ENCODE results near the gene YES1.
"Not testable (repeated sequence)": the region's sequence is repeated elsewhere in the genome, so short reads cannot be mapped to it uniquely, and the experiment has no call there.

The YES1 gene

DNA sequence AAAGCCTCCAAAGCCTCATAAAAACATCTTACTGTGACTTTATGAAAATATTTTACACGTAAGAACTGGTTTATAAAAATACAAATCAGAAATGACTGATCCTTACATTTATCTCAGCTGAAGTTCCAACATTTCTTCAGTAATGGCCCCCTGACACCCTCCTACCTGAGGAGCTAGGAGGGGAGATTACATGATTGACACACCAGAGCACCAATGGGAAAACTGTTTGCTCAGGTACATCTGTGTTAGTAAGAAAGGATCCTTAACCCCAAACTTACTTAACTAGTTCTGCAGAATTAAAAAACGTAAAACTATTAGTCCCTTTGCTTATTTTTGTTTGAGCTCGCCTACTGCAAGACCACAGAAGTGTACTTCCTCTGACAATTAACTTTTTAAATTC lies 126.6 kb downstream of the YES1 start:
- Mint-ChIP-seq H3K4me3 (no peak overlapping the region), H3K27ac (no peak overlapping the region), H3K9me3 (no peaks in the 10 kb centered on the region), H3K27me3 (no peaks in the 10 kb centered on the region), H3K4me1 (no peaks in the 10 kb centered on the region), H3K36me3 (peaks cover 5% of the 10 kb centered on the region)
- no peak for DNase-seq (ENCODE audit: low spot score in 2 of 2)
- ATAC-seq (ENCODE audit: low read depth) = no peak

DNA sequence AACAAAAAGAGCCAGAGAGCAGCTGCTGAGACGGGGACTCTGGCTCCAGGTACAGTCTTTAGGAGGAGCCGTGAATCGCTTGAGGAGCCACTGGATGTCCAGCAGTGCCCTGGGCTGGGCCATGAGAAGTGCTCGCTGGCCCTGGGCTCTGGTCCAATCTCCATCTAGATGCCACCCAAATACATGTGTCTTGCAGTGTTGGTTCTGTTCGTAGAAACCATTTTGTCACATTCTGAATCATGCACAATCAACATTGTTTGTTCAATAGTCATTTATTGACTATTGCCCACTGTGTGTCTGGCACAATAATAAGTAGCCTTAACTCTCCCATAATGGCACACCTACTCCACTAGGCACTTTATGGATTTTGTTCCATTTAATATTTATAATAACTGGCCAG lies 128.5 kb downstream of the YES1 start:
- H3K27me3 Mint-ChIP-seq = no peaks in the 10 kb centered on the region
- H3K36me3 Mint-ChIP-seq = peaks cover 5% of the 10 kb centered on the region

DNA sequence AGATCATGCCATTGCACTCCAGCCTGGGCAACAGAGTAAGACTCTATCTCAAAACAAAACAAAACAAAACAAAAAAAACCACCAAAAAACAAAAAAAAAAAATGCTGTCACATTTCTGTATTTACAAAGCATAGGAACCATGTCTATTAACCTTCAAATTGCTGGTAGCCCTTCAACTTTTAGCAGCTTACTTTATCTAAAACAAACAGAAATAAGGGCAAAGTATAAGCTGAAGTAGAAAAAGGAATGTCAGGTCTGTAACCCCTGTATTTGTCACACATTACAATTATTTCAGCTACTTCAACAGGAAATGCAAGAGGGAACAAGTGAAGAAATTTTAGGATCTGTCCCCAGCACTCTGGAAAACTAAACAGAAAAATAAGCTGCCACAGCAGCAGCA lies 129.2 kb downstream of the YES1 start:
- H3K36me3 Mint-ChIP-seq = peaks cover 5% of the 10 kb centered on the region
- no peaks in the 10 kb centered on the region for H3K4me1 Mint-ChIP-seq
- no peak overlapping the region for H3K27ac Mint-ChIP-seq
- no peak for ATAC-seq (ENCODE audit: low read depth)
- H3K4me3 Mint-ChIP-seq = no peak overlapping the region
- no peak for DNase-seq (ENCODE audit: low spot score in 2 of 2)
- no peaks in the 10 kb centered on the region for H3K27me3 Mint-ChIP-seq
- H3K9me3 Mint-ChIP-seq = no peaks in the 10 kb centered on the region

More for the DNA sequence above, 128.5 kb downstream of the YES1 start:
- Mint-ChIP-seq H3K27ac (no peak overlapping the region), H3K4me3 (no peak overlapping the region), H3K9me3 (no peaks in the 10 kb centered on the region), H3K4me1 (no peaks in the 10 kb centered on the region)
- no peak for ATAC-seq (ENCODE audit: low read depth)
- DNase-seq (ENCODE audit: low spot score in 2 of 2) = no peak

DNA sequence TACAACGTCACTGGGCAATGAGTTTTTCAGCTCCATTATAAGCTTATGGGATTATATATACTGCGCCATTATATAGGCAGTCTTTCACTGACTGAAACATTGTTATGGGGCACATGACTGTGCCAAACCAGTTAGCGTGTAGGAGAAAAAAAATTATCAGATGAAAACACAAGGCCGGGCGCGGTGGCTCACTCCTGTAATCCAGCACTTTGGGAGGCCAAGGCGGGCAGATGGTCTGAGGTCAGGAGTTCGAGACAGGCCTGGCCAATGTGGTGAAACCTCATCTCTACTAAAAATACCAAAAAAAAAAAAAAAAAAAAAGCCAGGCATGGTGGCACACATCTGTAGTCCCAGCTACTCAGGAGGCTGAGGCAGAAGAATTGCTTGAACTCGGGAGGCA lies 129.6 kb downstream of the YES1 start:
- ATAC-seq (ENCODE audit: low read depth); H3K4me1 Mint-ChIP-seq; H3K27me3 Mint-ChIP-seq; H3K27ac Mint-ChIP-seq; H3K4me3 Mint-ChIP-seq; H3K36me3 Mint-ChIP-seq; DNase-seq (ENCODE audit: low spot score in 2 of 2); H3K9me3 Mint-ChIP-seq: not testable (repeated sequence)

DNA sequence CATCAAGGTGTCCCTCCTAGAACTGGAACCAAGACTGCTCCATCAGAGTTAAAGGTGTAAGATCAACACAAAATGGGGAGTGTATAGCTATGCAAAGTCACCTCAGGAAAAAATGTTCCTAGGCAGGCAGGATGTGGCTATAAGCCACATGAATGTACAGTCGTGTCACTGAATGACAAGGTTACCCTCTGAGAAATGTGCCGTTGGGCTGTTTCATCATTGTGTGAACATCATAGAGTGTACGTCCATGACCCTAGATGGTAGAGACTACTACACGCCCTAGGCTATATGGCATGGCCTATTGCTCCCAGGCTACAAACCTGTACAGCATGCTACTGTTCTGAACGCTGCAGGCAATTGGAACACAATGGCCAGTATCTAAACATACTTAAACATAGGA lies 130.1 kb downstream of the YES1 start:
- DNase-seq (ENCODE audit: low spot score in 2 of 2) (no peak), ATAC-seq (ENCODE audit: low read depth) (no peak)
- Mint-ChIP-seq H3K27ac (no peak overlapping the region), H3K36me3 (peaks cover 5% of the 10 kb centered on the region), H3K9me3 (no peaks in the 10 kb centered on the region), H3K4me1 (no peaks in the 10 kb centered on the region), H3K4me3 (no peak overlapping the region), H3K27me3 (no peaks in the 10 kb centered on the region)

DNA sequence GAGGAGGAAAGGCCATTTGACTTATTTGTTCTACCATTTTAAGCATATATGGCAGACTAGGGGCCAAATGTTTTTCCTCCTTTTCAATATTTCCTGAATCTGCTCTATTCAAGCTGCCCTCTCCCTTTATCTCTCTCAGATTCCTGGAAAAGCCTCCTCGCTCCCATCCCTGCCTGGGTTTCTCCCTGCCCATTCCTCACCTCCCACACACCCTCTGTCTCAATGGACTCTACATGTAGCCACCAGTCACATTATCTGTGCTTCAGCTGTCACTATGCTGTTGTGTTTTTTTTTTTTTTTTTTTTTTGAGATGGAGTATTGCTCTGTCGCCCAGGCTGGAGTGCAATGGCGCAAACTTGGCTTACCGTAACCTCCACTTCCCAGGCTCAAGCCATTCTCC lies 131.7 kb downstream of the YES1 start:
- H3K27me3 Mint-ChIP-seq = no peaks in the 10 kb centered on the region
- H3K27ac Mint-ChIP-seq = no peak overlapping the region
- no peaks in the 10 kb centered on the region for H3K4me1 Mint-ChIP-seq
- DNase-seq (ENCODE audit: low spot score in 2 of 2) = no peak
- no peak overlapping the region for H3K4me3 Mint-ChIP-seq
- H3K9me3 Mint-ChIP-seq = no peaks in the 10 kb centered on the region
- ATAC-seq (ENCODE audit: low read depth) = no peak
- H3K36me3 Mint-ChIP-seq = peaks cover 5% of the 10 kb centered on the region

DNA sequence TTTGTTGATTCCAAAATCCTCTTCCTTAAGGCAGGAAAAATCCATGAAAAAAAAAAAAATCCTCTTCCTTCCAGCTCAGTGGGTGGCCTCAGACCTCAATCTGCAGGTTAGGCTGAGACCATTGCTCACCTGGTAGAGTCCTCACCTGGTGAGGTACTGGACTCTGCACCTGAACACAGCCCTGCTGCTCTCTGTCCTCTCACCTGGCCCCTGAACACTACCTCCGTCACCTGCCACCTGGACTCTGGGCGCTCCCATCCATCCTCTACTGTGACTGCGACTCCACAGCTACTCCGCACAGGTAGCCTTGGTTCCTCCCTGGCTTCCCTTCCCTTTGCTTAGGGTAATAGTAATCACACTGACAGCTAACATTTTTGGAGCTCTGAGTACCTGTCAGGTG lies 132.5 kb downstream of the YES1 start:
- Mint-ChIP-seq H3K4me3 (no peak overlapping the region), H3K27ac (no peak overlapping the region), H3K36me3 (peaks cover 5% of the 10 kb centered on the region), H3K9me3 (no peaks in the 10 kb centered on the region), H3K4me1 (no peaks in the 10 kb centered on the region), H3K27me3 (no peaks in the 10 kb centered on the region)
- ATAC-seq (ENCODE audit: low read depth) (no peak), DNase-seq (ENCODE audit: low spot score in 2 of 2) (no peak)

DNA sequence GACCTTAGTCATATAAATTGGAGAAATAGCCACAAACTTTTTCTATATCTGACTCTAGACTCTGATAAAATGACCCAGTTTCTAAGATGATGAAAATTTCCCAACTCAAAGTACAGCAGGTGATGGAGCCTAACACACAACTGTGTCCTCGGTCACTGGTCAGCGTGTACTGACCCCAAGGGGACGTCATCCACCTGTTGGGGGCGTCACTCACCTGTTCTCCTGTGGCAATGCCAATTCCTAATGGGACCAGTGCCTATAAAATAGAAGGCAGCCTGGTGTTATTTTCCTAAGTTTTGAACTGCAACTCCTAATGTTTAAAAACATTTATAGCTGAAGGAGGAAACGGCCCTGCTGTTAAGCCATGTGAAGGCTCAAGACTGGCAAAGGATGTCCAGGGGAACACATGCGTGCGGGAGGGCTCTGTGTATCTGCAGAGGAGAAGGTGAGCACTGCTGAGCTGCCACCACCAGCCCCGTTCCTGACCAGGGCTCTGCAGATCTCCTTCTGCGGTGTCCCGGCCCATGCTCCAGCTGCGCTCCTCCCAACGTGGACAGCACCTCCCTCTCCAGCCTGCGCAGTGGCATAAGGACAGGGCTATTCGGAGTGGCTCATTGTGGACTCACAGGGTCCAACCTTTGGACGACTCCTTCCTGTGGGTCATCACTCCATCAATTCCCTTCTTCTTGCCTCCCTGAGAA lies 133.4 kb downstream of the YES1 start:
- no peak overlapping the region for H3K27ac Mint-ChIP-seq

DNA sequence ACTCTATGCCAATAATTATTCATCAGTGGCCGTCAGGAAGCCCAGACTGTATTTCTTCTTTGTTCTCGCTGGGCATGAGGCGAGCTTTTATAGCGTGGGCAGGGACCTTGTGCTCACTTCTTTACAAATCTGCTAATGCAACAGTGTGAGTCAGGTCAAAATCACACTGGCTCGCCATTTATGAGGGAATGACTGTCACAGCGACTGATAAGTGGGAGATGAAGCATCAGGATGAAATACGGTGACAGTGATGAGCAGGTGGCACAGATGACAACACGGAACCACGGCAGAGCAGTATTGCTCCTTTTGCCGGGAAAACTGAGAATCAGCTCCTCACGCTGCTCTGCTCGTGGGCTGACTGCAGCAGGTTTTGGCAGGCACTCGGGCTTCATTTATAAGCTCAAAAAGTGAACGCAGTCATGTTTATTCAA lies 134.1 kb downstream of the YES1 start:
- Mint-ChIP-seq H3K4me3 (no peak overlapping the region), H3K36me3 (peaks cover 5% of the 10 kb centered on the region), H3K4me1 (no peaks in the 10 kb centered on the region), H3K27me3 (no peaks in the 10 kb centered on the region), H3K9me3 (no peaks in the 10 kb centered on the region), H3K27ac (no peak overlapping the region)
- DNase-seq (ENCODE audit: low spot score in 2 of 2) (no peak), ATAC-seq (ENCODE audit: low read depth) (no peak)

More for the DNA sequence above, 133.4 kb downstream of the YES1 start:
- peaks cover 5% of the 10 kb centered on the region for H3K36me3 Mint-ChIP-seq
- no peaks in the 10 kb centered on the region for H3K9me3 Mint-ChIP-seq
- H3K27me3 Mint-ChIP-seq = no peaks in the 10 kb centered on the region
- DNase-seq (ENCODE audit: low spot score in 2 of 2) = no peak
- no peak for ATAC-seq (ENCODE audit: low read depth)
- no peaks in the 10 kb centered on the region for H3K4me1 Mint-ChIP-seq
- no peak overlapping the region for H3K4me3 Mint-ChIP-seq

DNA sequence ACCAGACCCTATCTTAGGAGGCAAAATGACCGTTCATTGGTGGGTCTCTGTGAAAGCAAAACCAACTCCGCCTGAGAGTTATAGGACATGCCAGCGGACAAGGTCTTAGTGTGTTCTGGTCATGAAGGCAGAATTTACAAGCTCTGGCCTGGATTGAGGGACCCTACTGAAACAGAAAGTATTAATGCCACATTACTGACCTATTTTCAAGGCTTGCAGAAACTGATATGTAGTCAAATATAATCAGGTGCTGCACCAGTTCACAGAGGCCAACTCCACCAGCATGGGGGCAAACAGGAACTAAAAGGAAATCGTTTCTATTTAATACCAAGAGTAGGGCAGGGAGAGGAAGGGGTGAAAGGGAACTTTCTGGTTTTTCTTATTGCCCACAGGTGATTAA lies 134.9 kb downstream of the YES1 start:
- DNase-seq (ENCODE audit: low spot score in 2 of 2) (no peak), ATAC-seq (ENCODE audit: low read depth) (no peak)
- no peak overlapping the region for H3K27ac Mint-ChIP-seq
- no peaks in the 10 kb centered on the region for H3K4me1 Mint-ChIP-seq
- no peak overlapping the region for H3K4me3 Mint-ChIP-seq
- no peaks in the 10 kb centered on the region for H3K9me3 Mint-ChIP-seq
- H3K36me3 Mint-ChIP-seq = peaks cover 7% of the 10 kb centered on the region
- no peaks in the 10 kb centered on the region for H3K27me3 Mint-ChIP-seq

DNA sequence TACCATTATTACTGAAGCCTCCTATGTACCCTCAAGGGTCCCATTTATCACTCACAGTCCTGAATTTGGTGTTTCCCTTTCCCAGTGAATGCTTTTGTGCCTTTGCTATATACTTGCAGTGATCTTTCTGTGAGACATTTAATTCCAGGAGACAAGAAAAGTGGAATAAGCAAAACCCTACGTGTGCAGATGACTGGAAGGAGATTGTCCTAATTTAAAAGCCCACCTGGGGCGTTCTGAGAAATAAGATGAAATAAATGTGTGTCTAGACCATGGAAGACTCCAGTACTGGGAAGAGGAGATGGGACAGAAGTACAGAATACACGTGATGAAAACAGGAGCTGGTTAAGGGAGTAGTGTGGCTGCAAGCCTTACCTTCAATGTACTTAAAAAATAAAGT lies 135.3 kb downstream of the YES1 start:
- Mint-ChIP-seq H3K9me3 (no peaks in the 10 kb centered on the region), H3K27ac (no peak overlapping the region), H3K27me3 (no peaks in the 10 kb centered on the region), H3K4me1 (no peaks in the 10 kb centered on the region), H3K36me3 (peaks cover 6% of the 10 kb centered on the region), H3K4me3 (no peak overlapping the region)
- ATAC-seq (ENCODE audit: low read depth) (no peak), DNase-seq (ENCODE audit: low spot score in 2 of 2) (no peak)

DNA sequence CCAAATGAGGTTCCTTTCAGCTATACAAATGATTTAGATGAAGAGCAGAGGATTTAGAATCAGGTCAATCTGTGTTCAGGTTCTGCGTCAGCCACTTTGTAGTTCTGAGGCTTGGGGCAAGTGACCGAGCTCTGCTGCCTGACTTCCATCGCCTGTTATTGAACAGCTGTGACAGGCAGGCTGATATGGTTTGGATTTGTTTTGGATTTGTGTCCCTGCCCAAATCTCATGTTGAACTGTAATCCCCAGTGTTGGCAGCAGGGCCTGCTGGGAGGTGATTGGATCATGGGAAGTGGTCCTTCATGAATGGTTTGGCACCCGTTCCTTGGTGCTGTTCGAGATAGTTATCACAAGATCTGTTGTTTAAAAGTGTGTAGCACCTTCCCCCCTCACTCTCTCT lies 136.0 kb downstream of the YES1 start:
- no peaks in the 10 kb centered on the region for H3K4me1 Mint-ChIP-seq

DNA sequence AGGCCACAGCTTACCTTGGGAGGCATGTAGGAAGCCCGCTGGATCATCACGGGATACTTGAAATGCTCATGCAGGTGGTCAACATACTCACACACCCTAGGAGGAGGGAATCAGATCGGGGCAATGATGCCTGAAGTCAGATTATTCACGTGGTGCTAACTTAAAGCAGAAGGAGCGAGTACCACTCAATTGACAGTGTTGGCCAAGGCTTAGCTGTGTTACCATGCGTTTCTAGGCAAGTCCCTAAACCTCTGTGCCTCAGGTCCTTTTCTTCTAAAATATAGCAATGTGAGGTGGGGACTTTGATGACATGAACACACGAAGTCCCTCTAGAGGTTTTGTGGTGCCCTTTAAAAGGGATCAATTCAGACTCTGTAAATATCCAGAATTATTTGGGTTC lies 136.7 kb downstream of the YES1 start:
- Mint-ChIP-seq H3K4me3 (no peak overlapping the region), H3K4me1 (no peaks in the 10 kb centered on the region), H3K27me3 (no peaks in the 10 kb centered on the region), H3K9me3 (no peaks in the 10 kb centered on the region), H3K36me3 (peaks cover 4% of the 10 kb centered on the region), H3K27ac (no peak overlapping the region)
- DNase-seq (ENCODE audit: low spot score in 2 of 2) = no peak
- no peak for ATAC-seq (ENCODE audit: low read depth)

More for the DNA sequence above, 136.0 kb downstream of the YES1 start:
- no peak for DNase-seq (ENCODE audit: low spot score in 2 of 2)
- Mint-ChIP-seq H3K4me3 (no peak overlapping the region), H3K36me3 (peaks cover 4% of the 10 kb centered on the region), H3K27me3 (no peaks in the 10 kb centered on the region), H3K27ac (no peak overlapping the region), H3K9me3 (no peaks in the 10 kb centered on the region)
- ATAC-seq (ENCODE audit: low read depth) = no peak

DNA sequence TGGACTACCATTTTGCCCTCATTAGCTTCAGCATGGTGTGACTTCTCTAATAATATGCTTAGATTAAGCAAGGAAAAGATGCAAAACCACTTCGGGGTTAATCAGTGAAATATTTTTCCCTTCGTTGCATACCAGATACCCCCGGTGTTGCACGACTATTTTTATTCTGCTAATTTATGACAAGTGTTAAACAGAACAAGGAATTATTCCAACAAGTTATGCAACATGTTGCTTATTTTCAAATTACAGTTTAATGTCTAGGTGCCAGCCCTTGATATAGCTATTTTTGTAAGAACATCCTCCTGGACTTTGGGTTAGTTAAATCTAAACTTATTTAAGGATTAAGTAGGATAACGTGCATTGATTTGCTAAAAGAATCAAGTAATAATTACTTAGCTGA lies 138.3 kb downstream of the YES1 start:
- Mint-ChIP-seq H3K4me1 (no peaks in the 10 kb centered on the region), H3K27me3 (no peaks in the 10 kb centered on the region), H3K4me3 (no peak overlapping the region), H3K36me3 (peaks cover 4% of the 10 kb centered on the region), H3K27ac (no peak overlapping the region), H3K9me3 (no peaks in the 10 kb centered on the region)
- no peak for DNase-seq (ENCODE audit: low spot score in 2 of 2)
- ATAC-seq (ENCODE audit: low read depth) = no peak

DNA sequence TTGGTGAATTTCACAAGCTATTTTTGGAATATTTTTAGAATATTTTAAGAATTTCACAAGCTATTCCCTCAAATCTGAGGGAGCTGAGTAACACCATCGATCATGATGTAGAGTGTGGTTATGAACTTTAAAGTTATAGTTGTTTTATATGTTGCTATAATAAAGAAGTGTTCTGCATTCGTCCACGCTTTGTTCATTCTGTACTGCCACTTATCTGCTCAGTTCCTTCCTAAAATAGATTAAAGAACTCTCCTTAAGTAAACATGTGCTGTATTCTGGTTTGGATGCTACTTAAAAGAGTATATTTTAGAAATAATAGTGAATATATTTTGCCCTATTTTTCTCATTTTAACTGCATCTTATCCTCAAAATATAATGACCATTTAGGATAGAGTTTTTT lies 138.7 kb downstream of the YES1 start:
- no peak overlapping the region for H3K4me3 Mint-ChIP-seq
- H3K27me3 Mint-ChIP-seq = no peaks in the 10 kb centered on the region

More for the DNA sequence above, 138.7 kb downstream of the YES1 start:
- H3K36me3 Mint-ChIP-seq = peaks cover 4% of the 10 kb centered on the region
- no peak overlapping the region for H3K27ac Mint-ChIP-seq
- H3K4me1 Mint-ChIP-seq = no peaks in the 10 kb centered on the region
- DNase-seq (ENCODE audit: low spot score in 2 of 2) (no peak), ATAC-seq (ENCODE audit: low read depth) (no peak)
- H3K9me3 Mint-ChIP-seq = no peaks in the 10 kb centered on the region

Data from memory B cell (primary cell).